ENCODE results near the gene BBC3.
"Not testable (repeated sequence)": the region's sequence is repeated elsewhere in the genome, so short reads cannot be mapped to it uniquely, and the experiment has no call there.

The BBC3 gene

DNA sequence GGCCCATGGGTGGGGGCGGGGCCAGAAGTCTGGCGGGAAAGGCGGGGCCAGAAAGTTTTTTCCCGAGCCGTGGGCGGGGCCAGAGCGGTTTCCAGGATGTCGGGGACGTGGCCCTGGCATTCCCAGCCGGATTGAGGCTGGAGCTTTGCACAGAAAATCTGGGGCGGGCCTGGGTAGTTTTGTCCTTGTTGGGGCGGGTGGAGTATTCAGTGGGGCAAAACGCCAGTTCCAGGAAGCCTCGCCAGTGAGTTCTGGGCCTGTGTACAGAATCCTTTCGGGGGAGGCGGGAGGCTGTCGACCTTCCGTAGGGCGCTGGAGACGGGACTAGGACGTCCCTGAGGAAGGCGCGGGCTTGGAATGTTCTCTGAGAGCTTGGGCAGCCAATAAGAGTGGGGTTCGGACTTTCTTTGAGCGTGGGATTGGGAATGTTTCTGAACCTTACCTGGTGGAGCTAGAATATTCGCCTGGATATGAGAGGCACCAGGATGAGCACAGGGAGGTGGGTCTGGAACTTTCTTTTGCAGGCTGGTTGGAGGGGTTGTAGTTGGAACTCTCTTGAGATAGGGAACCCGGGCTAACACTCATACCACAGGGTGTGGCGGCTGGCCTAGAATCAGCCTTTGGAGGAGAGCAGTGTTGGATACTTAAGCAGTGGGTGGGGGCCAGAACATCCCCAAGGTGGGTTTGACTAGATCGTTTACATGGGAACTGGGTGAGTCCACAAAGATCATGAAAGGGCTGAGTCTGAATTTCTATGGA lies 26.6 kb upstream of the BBC3 start:
- DNase-seq, result peak in 1 of 2 experiments; percentile 29

- peak; percentile 100 for DNase-seq
Observed at GRCh38 chr19:47256693-47257410, 25.9 kb upstream of the BBC3 start.

DNA sequence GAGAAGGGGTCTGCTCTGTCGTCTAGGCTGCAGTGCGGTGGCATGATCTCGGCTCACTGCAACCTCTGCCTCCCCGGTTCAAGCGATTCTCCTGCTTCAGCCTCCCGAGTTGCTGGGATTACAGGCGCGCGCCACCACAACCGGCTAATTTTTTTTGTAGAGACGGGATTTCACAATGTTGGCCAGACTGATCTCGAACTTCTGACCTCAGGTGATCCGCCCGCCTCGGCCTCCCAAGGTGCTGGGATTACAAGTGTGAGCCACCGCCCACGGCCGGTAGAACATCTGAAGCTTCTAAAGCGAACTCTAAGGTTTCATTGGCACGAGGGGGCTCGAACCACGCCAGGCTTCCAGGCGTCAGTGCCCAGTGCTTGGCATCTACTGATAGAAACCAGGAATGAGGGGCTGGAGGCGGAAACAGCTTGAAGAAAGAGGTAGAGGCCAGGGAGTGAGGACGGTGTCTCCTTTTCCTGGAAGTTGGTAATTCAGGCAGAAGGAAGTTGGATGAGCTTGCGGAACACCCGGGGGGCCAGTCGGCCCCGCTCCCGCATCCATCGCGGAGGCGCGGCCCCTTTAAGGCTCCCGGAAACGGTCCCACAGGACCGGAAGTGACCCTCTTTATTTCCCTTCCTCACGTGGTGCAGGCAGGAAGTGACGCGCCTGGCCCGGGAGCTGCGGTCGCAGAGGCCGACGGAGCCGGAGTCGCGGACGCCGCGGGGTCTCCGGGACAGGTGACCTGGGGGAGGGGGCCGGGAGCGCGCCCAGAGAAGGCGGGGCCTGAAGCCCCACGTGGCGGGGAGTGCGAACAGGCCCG lies 25.1 kb upstream of the BBC3 start, which contains the start of gene CCDC9:
TSS of gene CCDC9 (plus strand) at position 647 of the 814 bp plus-strand sequence. CDS start 1,876 bp downstream, outside the sequence.
- peak; percentile 95 to 96 for DNase-seq

GRCh38 chr19:47253970-47254369 lies 23.0 kb upstream of the BBC3 start:
- no peak for DNase-seq

- no peak for DNase-seq
Observed at GRCh38 chr19:47253467-47253881, 22.5 kb upstream of the BBC3 start.

- DNase-seq, result not testable (repeated sequence)
Observed at GRCh38 chr19:47253016-47253415, 22.0 kb upstream of the BBC3 start.

- peak; percentile 91 to 96 for DNase-seq
Observed at GRCh38 chr19:47247308-47247990, 16.4 kb upstream of the BBC3 start.

- DNase-seq, result peak; percentile 95 to 98
Observed at GRCh38 chr19:47243776-47244547, 13.0 kb upstream of the BBC3 start.

- DNase-seq, result no peak
Observed at GRCh38 chr19:47243364-47243775, 12.4 kb upstream of the BBC3 start.

- no peak for DNase-seq
Observed at GRCh38 chr19:47241919-47242577, 11.0 kb upstream of the BBC3 start.

DNA sequence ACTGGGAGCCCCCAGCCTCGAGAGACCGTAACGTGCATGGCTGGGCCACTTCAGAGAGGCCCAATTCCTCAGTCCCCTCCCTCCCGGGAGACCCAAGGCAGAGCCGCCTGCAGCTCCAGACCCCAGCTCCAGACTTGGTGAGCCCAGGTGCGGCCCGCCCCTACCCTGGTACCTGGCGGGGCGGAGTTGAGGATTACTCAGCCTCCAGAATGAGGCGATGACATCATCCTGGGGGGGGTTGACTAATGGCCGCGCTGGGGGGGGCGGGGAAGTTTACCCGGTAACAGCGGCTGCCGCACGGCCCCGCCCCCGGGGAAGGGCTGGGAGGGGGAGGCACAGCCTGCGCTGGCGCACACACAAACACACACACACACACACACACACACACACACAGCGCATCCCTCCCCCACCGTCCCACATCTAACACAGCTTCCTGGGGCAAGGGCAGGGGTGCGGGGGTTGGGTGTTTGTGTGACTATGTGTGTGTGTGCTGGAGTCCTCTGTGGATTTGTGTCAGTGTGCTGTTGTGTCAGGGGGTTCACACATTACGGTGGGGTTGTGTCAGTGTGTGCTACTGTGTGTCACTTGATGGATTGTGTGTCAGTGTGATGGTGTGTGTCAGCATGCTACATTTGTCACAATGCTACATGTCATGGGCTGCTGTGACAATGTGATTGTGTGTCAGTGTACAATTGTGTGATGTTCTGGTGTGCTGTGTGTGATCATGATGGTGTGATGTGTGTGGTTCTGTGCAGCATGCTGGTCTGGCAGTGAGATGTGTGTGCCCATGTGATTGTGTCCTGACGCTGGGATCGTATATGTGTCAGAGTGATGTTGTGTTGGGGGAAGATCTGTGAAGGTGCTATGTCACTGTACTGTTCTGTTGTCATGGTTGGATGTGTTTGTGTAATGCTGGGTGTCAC lies 10.3 kb upstream of the BBC3 start:
- DNase-seq, result peak; percentile 82 to 85

DNA sequence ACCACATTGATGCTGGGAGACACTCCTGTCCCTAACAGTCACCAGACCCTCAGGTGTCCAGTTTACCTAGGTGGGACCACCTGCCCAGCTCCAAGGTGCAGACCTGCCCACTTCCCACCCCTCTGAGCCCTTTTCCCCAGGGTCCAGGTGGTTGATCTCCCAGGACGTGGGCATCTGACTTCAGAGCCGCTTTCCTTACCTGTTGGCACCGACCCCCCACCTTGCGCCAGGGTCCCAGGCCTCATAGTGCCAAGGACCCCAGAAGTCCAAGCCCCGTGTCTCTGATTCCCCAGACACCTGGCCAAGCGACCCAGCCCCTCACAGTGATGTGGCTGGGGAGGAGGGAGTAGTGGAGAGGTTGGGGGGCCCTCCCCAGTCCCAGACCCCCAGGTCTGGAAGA lies 9.6 kb upstream of the BBC3 start:
- no peak for DNase-seq

- DNase-seq, result peak; percentile 45 to 63
Observed at GRCh38 chr19:47239610-47240296, 8.8 kb upstream of the BBC3 start.

GRCh38 chr19:47239152-47239551 lies 8.2 kb upstream of the BBC3 start:
- DNase-seq, result no peak

- no peak for DNase-seq
Observed at GRCh38 chr19:47236072-47236675, 5.2 kb upstream of the BBC3 start.

DNA sequence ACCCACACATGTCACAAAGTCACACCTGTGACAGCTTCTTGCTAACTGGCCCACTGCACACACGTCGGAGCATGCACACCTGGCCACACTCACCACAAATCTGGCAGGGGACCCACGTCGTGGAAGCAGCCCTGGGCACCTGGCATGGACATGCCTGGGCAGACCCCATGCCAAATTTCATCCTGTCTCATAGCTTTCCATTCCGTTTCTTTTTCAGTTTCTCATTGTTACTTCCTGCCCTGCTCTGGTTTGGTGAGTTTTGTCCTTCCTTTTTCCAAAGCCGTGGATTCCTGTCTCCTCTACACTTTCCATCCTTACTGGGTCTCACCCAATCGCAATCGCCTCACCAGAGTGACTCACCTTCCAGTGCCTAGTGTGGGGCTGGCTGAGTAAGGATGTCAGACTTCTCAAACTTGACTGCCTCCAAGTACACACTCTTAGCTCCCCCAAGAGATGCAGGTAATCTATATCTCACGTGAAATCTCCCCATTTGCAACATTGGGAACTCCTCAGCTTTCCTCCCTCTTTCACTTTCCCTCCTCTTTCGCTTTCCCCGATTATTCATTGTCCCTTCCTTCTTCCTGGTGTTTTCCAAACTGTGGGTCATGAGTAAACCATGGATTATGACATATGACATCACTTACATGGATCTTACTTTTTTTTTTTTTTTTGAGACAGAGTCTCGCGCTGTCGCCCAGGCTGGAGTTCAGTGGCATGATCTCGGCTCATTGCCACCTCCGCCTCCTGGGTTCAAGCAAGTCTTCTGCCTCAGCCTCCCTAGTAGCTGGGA lies 1.6 kb upstream of the BBC3 start:
- DNase-seq, result peak; percentile 45 to 54

DNA sequence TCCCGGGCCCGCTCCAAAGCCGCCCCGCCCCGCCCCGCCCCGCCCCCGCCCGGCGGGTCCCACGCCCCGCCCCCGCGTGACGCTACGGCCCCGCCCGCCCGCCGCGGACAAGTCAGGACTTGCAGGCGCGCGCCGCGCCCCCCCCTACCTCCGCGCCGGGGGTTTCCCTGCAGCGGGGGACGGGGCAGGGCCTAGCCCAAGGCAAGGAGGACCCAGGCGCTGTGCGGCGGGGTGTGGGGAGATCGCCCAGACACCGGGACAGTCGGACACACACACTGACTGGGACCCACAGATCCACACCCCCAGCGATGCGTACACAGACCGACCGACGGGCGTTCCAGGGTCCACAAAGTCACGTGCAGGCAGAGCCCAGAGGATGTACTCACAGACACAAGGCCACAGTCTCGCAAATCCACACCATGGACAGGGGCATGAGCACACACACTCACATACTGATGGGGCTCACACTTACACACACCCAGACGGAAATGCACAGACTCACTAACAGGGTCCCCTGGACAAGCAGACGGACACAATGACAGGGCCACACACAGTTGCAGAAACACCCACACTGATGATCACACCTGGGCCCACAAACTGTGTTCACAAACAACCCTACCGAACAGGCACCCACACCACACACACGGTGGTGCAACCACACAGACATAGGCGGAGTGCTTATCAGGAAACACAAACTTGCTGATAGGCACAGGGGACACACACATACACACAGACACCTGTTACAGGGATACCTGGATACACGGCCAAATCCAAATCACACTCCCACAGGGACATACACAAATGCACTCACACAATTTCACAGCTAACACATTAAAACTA lies 436 bp upstream of the BBC3 start:
- DNase-seq, result peak; percentile 87 to 90

Measured in activated T-cell treated with anti-CD3 and anti-CD28 coated beads, Interleukin-2, amount 50 U/mL, for 48 hours (primary cell).